Measurements from ENCODE around the gene SPRED1. TPM values are rescaled to one million over a fixed set of nuclear protein-coding genes. Genes with fewer than 3 reads are reported as not detected.

The SPRED1 gene
- total and polyA plus RNA-seq, 10 of the 15 experiments (the other 5 are each of a cell fraction or from before 2014, with no cell fraction given) = 0.08 to 2.6 (median 0.22) TPM

- 0% methylated on average over 1 of the region's 1 CpG for WGBS (ENCODE audit: insufficient coverage, insufficient replicate concordance, low lambda C conversion rate, missing lambda C conversion rate)
- no peaks in the 10 kb centered on the region for H3K9me3 ChIP-seq (replicated peaks; ENCODE audit: control insufficient read depth, insufficient read depth, low read length)
- in situ Hi-C loops (cut with MboI) = no loop called here
- H3K36me3 ChIP-seq (ENCODE audit: control insufficient read depth in 2 of 2, insufficient read depth in 2 of 2, low read length in 1 of 2) = no peaks in the 10 kb centered on the region
- no peaks in the 10 kb centered on the region for H4K20me1 ChIP-seq (ENCODE audit: control insufficient read depth, insufficient read depth)
- no peak overlapping the region for H3K9ac ChIP-seq (ENCODE audit: control insufficient read depth, insufficient read depth, low read length)
- no peak overlapping the region for H3K27ac ChIP-seq (ENCODE audit: control insufficient read depth, insufficient read depth)
- ChIA-PET POLR2A (interaction anchor here (0.6 kb wide), 1 partner anchor 232 kb away, joined by 4 read pairs; no protein-coding TSS in a partner anchor), RAD21 (ENCODE audit: unreplicated experiment) (no interaction called here), SMC1A (ENCODE audit: uncharacterized antibody, unreplicated experiment) (interaction anchor here (0.7 kb wide), 1 partner anchor 18 kb away, joined by 3 read pairs; no protein-coding TSS in a partner anchor), CTCF (interaction anchor here (1.3 kb wide), 1 partner anchor 339 kb away, joined by 3 read pairs; no protein-coding TSS in a partner anchor)
- no peak for FAIRE-seq
- H3K4me2 ChIP-seq (ENCODE audit: control insufficient read depth, insufficient read depth) = no peak overlapping the region
- ATAC-seq = no peak
- no peaks in the 10 kb centered on the region for H3K27me3 ChIP-seq (replicated peaks in 1 of 2; ENCODE audit: control insufficient read depth in 2 of 2, insufficient read depth in 2 of 2, low read length in 1 of 2)
- H3K79me2 ChIP-seq (ENCODE audit: control insufficient read depth, insufficient read depth, low read length) = no peaks in the 10 kb centered on the region
- H2AFZ ChIP-seq (ENCODE audit: control insufficient read depth, low read depth, low read length) = no peak overlapping the region
- DNase-seq (ENCODE audit: low read depth, low spot score) = no peak
- no peaks in the 10 kb centered on the region for H3K4me1 ChIP-seq (ENCODE audit: control insufficient read depth, insufficient read depth, low read length)
- BruUV-seq (replicated peaks) = no TSS peak
- H3K4me3 ChIP-seq = no peak overlapping the region
- intact Hi-C loops (cut with micrococcal nuclease; ENCODE audit: unreplicated experiment) = no loop called here
- TF ChIP-seq USF1 (IDR thresholded peaks at IDR 0.05; ENCODE audit: borderline replicate concordance, extremely low read length, insufficient read depth, low read depth, low read length) = no peak
- TF ChIP-seq CBFB (IDR thresholded peaks at IDR 0.05; ENCODE audit: low read depth) = no peak
- TF ChIP-seq RAD51 (IDR thresholded peaks at IDR 0.05) = no peak
- TF ChIP-seq IRF3 (IDR thresholded peaks at IDR 0.05) = no peak
- TF ChIP-seq FOXM1 (IDR thresholded peaks at IDR 0.05; ENCODE audit: low read depth, low read length) = no peak
- TF ChIP-seq CHD4 (IDR thresholded peaks at IDR 0.05) = no peak
- TF ChIP-seq HSF1 (IDR thresholded peaks at IDR 0.05; ENCODE audit: low read depth, low read length) = no peak
- no peak for TF ChIP-seq PKNOX1 (IDR thresholded peaks at IDR 0.05)
- no peak for TF ChIP-seq POLR2AphosphoS5 (IDR thresholded peaks at IDR 0.05; ENCODE audit: low read length)
- TF ChIP-seq KLF5 (IDR thresholded peaks at IDR 0.05; ENCODE audit: partially characterized antibody) = no peak
- no peak for TF ChIP-seq ZBTB33 (IDR thresholded peaks at IDR 0.05)
- no peak for TF ChIP-seq RAD21 (IDR thresholded peaks at IDR 0.05; ENCODE audit: insufficient read depth, low read depth, low read length)
- no peak for TF ChIP-seq EGR1 (IDR thresholded peaks at IDR 0.05; ENCODE audit: borderline replicate concordance in 1 of 2, low read depth in 2 of 2, low read length in 2 of 2)
- no peak for TF ChIP-seq BCL11A (IDR thresholded peaks at IDR 0.05; ENCODE audit: low read depth, low read length)
- no peak for TF ChIP-seq ZNF217 (IDR thresholded peaks at IDR 0.05)
- TF ChIP-seq TAF1 (IDR thresholded peaks at IDR 0.05; ENCODE audit: borderline replicate concordance, low read depth, low read length) = no peak
Measured at GRCh38 chr15:38335116-38335515, 82.5 kb downstream of the SPRED1 start.
